ENCODE data around the gene TRIM50.

- TF ChIP-seq POLR2A (IDR thresholded peaks at IDR 0.05; ENCODE audit: extremely low read depth, insufficient read length) (no peak), CTCF (IDR thresholded peaks at IDR 0.05; ENCODE audit: low read depth, low read length) (no peak), MYC (IDR thresholded peaks at IDR 0.05; ENCODE audit: low read depth, low read length) (no peak), MAX (IDR thresholded peaks at IDR 0.05; ENCODE audit: low read depth, low read length) (no peak)
These were observed 19.7 kb downstream of the TRIM50 start for GRCh38 chr7:73308074-73308664.

Data from NB4 (cell line).